ENCODE data around the gene ERG. TPM values are rescaled to one million over a fixed set of nuclear protein-coding genes. Genes with fewer than 3 reads are reported as not detected.

Gene ERG
- total and polyA plus RNA-seq, 2 experiments from 2014 or later = 0.14 to 0.44 TPM

- no peaks in the 10 kb centered on the region for H3K4me1 ChIP-seq (ENCODE audit: insufficient read depth)
- peaks cover 10% of the 10 kb centered on the region for H3K27me3 Mint-ChIP-seq (ENCODE audit: insufficient read depth, low read depth, poor library complexity)
- no peaks in the 10 kb centered on the region for H3F3A ChIP-seq (replicated peaks; ENCODE audit: low read depth)
- no peak overlapping the region for H2AFZ ChIP-seq
- no peak overlapping the region for H3K4me2 ChIP-seq
- no peaks in the 10 kb centered on the region for H3K9me2 ChIP-seq (ENCODE audit: insufficient read depth)
- H3K27ac ChIP-seq (ENCODE audit: low read depth) = no peak overlapping the region
- H4K20me1 ChIP-seq (replicated peaks; ENCODE audit: insufficient read depth) = no peaks in the 10 kb centered on the region
- TF ChIP-seq JUNB (IDR thresholded peaks at IDR 0.05; ENCODE audit: unreplicated experiment) = no peak
- no peak for TF ChIP-seq ZNF114 (CRISPR knock-in tag; IDR thresholded peaks at IDR 0.05)
- no peak for TF ChIP-seq REST (IDR thresholded peaks at IDR 0.05; ENCODE audit: unreplicated experiment)
- TF ChIP-seq EZH2 (IDR thresholded peaks at IDR 0.05; ENCODE audit: low read depth, unreplicated experiment) = no peak
- TF ChIP-seq EZH2phosphoT487 (IDR thresholded peaks at IDR 0.05; ENCODE audit: unreplicated experiment) = no peak
- no peak for TF ChIP-seq POLR2AphosphoS5 (IDR thresholded peaks at IDR 0.05; ENCODE audit: low read depth)
- no peak for TF ChIP-seq STAT1 (IDR thresholded peaks at IDR 0.05; ENCODE audit: unreplicated experiment)
- no peak for TF ChIP-seq CREB1 (CRISPR knock-in tag; IDR thresholded peaks at IDR 0.05; ENCODE audit: low read depth)
- no peak for TF ChIP-seq NANOG (IDR thresholded peaks at IDR 0.05; ENCODE audit: borderline replicate concordance)
- TF ChIP-seq, protein P1, sequence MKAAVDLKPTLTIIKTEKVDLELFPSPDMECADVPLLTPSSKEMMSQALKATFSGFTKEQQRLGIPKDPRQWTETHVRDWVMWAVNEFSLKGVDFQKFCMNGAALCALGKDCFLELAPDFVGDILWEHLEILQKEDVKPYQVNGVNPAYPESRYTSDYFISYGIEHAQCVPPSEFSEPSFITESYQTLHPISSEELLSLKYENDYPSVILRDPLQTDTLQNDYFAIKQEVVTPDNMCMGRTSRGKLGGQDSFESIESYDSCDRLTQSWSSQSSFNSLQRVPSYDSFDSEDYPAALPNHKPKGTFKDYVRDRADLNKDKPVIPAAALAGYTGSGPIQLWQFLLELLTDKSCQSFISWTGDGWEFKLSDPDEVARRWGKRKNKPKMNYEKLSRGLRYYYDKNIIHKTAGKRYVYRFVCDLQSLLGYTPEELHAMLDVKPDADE (IDR thresholded peaks at IDR 0.05) = no peak
- no peak for TF ChIP-seq ZNF331 (CRISPR knock-in tag; IDR thresholded peaks at IDR 0.05; ENCODE audit: low read depth)
- no peak for TF ChIP-seq ZNF462 (CRISPR knock-in tag; IDR thresholded peaks at IDR 0.05)
- TF ChIP-seq, protein P2, sequence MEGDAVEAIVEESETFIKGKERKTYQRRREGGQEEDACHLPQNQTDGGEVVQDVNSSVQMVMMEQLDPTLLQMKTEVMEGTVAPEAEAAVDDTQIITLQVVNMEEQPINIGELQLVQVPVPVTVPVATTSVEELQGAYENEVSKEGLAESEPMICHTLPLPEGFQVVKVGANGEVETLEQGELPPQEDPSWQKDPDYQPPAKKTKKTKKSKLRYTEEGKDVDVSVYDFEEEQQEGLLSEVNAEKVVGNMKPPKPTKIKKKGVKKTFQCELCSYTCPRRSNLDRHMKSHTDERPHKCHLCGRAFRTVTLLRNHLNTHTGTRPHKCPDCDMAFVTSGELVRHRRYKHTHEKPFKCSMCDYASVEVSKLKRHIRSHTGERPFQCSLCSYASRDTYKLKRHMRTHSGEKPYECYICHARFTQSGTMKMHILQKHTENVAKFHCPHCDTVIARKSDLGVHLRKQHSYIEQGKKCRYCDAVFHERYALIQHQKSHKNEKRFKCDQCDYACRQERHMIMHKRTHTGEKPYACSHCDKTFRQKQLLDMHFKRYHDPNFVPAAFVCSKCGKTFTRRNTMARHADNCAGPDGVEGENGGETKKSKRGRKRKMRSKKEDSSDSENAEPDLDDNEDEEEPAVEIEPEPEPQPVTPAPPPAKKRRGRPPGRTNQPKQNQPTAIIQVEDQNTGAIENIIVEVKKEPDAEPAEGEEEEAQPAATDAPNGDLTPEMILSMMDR (conservative IDR thresholded peaks at IDR 0.05; ENCODE audit: low read depth in 2 of 2) = no peak
- ATAC-seq (no peak), DNase-seq (ENCODE audit: low spot score) (no peak)
- peaks cover 4% of the 10 kb centered on the region; the same call in 1 of the 3 replicates for H3K36me3 Mint-ChIP-seq (ENCODE audit: low read depth)
- no peaks in the 10 kb centered on the region for H3K4me1 Mint-ChIP-seq
- H3K27me3 ChIP-seq (ENCODE audit: insufficient read depth) = no peaks in the 10 kb centered on the region
- no peak overlapping the region for H3K4me3 Mint-ChIP-seq
- H3K27ac Mint-ChIP-seq = no peak overlapping the region
- no peaks in the 10 kb centered on the region for H3K79me2 ChIP-seq (replicated peaks; ENCODE audit: insufficient read depth)
- peaks cover 8% of the 10 kb centered on the region; the same call in 2 of the 3 replicates for H3K9me3 Mint-ChIP-seq
- no peaks in the 10 kb centered on the region for H3K36me3 ChIP-seq (ENCODE audit: insufficient read depth)
- H3K4me3 ChIP-seq = no peak overlapping the region
These were observed 69.3 kb downstream of the ERG start for GRCh38 chr21:38429011-38429410.
